Gastroesophageal sphincter (tissue), 3 donors: ENCODE measurements around the gene IDH2.

Experiments
- CTCF ChIP-seq, 4 experiments: fragments of 200-600 bp in 2 of 4; fragments of 450-650 bp in 2 of 4; sonication (generic) in 1 of 4; IDR thresholded peaks; one replicate each; pipeline ENCODE4 v1.5.1; 2017 to 2019; ENCODE audit warnings: antibody characterized with exemption in 4 of 4, mild to moderate bottlenecking in 2 of 4, moderate library complexity in 2 of 4
- EP300 ChIP-seq: sonication (generic); formaldehyde crosslinking; IDR thresholded peaks from one replicate; pipeline ENCODE4 v1.6.1; 2017; ENCODE audit warnings: antibody characterized with exemption, mild to moderate bottlenecking
- POLR2A ChIP-seq, 2 donors: fragments of 450-650 bp; IDR thresholded peaks; one replicate each; pipeline ENCODE4 v1.6.1; 2017; ENCODE audit warnings: antibody characterized with exemption in 2 of 2, mild to moderate bottlenecking in 2 of 2, moderate library complexity in 1 of 2

DNA sequence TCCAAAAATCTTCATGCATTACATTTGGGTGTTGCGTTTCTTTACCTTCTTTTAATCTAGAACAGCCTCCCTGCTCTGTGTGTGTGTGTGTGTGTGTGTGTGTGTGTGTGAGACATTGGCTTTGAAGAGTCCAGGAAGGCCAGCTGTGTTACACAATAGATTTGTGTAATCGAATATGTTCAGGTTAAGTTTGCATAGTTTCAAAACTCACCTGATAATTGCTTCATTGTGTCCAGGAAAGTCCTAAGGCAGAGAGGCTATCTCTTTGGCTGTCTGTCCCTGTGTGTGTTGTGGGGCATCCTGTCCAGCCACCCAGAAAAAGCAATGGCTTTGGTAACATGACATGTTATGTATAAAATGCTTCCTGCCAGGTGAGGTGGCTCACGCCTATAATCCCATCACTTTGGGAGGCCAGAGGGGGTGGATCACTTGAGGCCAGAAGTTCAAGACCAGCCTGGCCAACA is 63.6 kb downstream of the IDH2 start:
- TF ChIP-seq CTCF (IDR thresholded peaks at IDR 0.05) (no peak), EP300 (no peak), POLR2A (IDR thresholded peaks at IDR 0.05) (no peak)
